HG03095 (cell line): Measurements from ENCODE around the gene BEGAIN.

Experiments
- ATAC-seq: cut with Tn5 transposase; IDR thresholded peaks from one replicate; pipeline ENCODE4 v1.9.1; 2021; ENCODE audit warnings: moderate library complexity; ENCODE audit not compliant: unreplicated experiment

The BEGAIN gene, protein sequence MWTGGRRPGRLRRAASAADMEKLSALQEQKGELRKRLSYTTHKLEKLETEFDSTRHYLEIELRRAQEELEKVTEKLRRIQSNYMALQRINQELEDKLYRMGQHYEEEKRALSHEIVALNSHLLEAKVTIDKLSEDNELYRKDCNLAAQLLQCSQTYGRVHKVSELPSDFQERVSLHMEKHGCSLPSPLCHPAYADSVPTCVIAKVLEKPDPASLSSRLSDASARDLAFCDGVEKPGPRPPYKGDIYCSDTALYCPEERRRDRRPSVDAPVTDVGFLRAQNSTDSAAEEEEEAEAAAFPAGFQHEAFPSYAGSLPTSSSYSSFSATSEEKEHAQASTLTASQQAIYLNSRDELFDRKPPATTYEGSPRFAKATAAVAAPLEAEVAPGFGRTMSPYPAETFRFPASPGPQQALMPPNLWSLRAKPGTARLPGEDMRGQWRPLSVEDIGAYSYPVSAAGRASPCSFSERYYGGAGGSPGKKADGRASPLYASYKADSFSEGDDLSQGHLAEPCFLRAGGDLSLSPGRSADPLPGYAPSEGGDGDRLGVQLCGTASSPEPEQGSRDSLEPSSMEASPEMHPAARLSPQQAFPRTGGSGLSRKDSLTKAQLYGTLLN

DNA sequence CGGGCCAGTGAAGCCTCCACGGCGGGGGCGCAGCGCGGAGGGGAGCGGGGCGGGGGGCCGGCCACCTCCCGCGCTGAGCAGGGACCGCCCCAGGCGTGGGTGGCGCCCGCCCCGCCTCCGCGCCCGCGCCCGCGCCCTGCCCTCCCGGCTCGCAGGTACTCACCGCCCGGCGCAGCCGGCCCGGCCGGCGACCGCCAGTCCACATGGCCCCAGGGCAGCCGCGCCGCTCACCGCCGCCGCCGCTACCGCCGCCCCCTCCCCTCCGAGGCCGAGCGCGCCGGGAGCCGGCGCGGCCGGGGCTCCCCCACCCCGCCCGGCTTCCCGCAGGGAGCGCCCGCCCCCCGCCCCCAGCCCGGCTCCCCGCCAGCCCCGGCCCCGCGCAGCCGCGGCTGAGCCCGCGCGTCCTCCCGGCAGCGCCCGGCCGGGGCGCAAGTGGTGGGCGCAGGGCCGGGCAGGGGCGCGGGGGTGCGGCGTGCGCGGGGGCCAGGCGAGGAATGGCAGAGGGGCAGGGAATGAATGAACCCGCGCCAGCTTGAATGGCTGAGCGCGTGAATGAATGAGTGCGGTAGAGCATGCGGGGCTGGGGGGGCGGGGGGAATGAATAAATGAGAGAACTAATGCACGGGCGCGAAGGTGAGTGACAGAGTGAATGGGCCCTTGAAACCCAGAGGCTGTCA, at the start of gene BEGAIN:
TSS of gene BEGAIN (minus strand) at position 332 of the 677 bp plus-strand sequence. CDS start at position 205, 127 bp downstream.
- no peak for ATAC-seq

DNA sequence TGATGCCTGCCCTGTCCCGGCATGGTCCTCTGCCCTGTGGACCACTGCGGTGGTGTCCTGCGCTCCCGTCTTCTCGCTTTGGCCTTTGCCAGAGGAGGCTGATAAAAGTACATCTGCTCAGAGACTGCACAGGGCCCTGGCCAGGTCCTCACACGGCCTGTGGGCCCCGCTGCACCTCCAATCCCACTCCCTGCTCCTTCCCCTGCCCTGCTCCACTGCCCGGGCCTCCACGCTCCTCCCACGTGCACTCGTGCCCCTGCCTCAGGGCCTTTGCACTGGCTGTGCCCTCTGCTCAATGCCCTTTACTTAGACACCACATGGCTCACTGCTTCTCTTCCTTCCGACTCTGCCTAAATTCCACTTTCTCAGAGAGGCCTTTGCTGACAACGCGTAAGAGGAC, 49.3 kb upstream of the BEGAIN start:
- no peak for ATAC-seq

DNA sequence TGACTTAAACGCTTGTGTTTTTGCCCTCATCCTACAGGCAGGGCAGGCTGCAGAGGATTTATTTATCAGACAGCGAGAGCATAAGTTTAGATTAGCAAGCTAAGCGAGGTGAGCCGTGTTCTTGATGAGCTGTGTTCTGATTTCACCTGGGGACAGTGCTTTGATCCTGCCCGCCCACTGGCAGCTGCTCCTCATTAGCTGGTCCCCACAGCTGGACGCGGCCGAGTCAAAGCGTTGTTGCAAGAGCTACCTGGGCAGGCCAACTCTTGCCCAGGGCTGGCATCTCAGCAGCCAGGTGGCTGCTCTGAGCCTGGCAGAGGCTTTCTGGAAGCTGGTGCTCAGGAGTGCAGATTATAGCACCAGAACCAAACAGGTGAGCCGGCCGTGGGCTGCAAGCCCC, 46.8 kb upstream of the BEGAIN start:
- no peak for ATAC-seq

DNA sequence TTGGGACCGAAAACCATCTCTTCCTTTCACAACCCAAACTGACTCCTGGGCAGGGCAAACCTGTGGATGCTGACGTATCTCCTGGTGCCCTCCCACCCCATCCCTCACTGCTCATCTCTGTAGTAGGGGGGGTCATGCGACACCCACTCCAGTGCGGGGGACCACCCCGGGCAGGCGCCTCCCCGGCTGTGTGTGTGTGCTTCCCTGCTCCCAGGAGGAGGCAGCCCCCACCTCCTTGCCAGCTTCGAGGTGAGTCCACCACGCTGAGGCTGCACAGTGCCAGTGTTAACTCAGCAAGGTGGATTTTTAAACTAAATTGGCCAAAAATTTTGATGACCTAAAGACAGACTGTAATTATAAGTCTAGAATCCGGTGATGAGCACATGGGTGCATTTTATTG, 46.2 kb upstream of the BEGAIN start:
- no peak for ATAC-seq

DNA sequence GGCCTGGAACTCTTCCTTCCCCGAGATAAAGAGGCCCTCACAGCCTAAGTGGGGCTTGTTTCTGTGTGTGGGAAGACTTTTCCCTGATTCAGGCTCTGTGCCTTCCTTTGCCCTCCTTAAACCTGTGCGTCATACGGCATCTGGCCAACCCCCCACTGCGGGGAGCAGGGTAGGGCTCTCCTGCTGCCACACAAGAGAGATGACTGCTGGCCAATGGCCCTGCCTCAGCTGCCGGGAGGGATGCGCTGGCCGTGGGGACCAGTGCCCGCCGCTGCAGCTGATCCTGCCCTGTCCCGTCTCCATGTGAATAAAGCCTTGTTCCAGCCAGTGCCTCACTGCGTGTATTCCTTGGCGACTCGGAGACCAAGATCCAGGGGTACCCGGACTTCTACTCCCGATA, 42.5 kb upstream of the BEGAIN start:
- no peak for ATAC-seq

DNA sequence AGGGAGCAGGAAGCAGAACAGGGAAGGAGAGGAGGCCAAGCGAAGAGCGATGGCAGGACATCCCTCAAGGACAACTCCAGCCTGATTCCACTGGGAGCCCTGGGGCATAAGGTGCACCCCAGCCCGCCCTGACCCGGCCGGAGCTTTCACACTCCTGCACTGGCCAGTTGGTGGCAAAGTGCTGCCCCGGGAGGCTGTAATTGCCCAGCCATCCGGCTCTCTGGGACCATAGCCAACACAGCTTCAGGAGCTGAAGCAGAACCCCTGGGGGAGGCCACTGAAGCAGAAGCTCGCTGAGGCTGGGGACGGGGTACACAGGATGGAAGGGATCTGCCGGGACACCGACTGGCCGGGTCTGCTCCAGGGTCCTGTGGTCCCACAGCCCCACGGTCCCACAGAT, 41.9 kb upstream of the BEGAIN start:
- no peak for ATAC-seq

DNA sequence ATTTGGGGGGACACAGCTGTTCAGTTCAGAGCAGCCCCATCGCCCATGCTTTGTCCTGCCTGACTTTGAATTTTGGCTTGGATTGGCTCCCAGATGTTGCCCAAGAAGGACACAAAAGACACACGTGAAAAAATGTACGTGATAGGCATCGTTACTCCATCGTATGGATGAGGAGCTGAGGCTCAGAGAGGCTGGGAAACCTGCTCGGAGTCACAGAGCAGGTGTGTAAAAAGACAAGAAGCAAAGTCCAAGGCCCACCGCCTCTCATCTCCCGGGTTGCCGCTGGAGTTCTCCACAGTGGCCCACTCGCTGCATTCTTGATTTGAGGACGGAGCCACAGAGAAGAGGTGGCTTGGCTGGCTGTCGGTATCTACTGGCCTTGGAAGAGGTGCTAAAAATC, 41.0 kb upstream of the BEGAIN start:
- no peak for ATAC-seq

DNA sequence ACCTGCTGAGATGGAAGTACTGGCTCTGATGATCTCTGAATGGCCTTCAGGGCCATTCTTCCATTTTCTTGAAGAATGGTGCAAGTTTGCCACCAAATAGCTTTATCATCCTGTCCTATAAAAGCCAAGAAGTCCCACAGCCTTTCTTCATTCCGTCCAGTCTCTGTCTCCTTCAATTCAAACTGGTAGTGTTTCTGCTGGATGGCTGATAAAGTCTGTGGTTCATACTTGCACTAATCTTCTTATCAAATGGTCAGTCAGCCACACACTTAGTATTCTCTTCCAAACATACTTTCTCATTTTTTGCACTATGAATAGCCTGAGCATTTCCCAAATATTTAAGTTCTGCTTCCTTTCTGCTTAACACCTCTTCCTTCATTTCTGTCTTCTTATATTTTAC, 39.4 kb upstream of the BEGAIN start:
- no peak for ATAC-seq

DNA sequence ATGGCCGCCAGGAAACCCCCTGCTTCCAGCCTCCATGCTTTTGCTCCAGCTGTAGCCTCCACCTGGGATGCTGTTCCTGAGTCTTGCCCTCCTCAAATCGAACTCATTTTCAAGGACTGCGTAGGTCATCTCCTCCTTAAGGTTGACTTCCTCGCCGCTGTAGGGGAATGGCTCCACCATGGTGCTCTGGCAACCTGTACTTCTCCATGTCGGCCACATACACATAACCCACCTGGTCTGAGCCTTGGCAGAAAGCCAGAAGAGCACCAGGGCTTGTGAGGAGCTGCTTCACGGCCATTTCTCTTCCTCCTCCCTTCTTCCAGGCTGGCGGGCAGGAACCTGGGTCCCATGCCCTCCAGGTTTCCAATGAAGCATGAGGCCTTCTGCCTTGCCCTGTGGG, 36.7 kb upstream of the BEGAIN start:
- ATAC-seq = no peak

DNA sequence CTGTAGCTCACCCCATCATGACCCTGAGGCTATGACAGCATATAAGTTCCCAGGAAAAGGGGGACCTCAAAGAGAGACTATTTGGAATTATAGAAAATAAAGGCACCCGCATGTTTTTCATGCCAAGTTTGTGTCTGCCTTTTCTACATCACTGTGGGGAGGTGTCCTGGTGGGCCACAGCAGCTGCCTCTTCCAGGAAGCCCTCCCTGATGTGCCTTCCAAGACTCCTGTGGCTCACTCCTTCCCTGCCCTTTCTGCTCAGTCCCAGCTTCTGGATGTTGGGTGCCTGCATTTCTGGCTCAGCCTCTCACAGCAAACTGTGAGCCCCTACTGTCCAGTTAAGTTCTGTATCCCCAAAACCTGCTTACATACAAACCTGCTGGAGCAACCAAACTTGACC, 36.3 kb upstream of the BEGAIN start:
- no peak for ATAC-seq

DNA sequence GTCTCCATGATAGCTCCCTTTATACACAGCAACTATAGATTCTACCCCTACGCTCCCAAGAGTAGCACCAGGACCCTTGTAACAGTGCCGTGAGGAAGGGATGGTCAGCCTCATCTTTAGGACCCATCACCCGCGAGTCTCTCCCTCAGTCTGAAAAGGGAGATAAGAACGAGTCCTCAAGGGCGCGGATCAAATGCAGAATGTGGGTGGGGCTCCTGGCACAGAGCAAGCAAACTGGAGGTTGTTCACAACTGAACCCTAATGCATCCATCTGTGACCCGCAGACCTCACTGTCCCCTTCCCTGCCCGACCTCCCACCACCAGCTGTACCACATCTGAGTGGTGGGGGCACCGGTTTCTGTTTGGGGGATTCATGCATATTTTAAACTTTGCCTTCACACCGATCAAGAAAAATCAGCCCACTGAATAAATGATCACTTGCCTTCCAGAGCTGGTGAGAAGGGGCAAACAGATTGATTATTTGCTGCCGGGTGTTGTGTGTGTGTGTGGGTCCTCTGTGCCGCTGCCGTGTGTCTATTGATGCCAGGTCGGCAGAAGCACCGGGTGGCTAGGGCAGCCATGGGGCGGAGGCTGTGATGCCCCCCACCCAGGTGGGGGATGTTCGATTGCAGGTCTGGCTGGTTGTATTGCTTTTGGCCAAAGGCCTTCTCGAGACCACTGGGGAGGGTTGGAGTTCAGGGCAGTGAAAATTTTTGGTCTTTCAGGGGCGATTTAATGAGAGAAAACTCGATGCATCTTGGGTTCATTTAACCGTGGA, 35.7 kb upstream of the BEGAIN start:
- no peak for ATAC-seq

DNA sequence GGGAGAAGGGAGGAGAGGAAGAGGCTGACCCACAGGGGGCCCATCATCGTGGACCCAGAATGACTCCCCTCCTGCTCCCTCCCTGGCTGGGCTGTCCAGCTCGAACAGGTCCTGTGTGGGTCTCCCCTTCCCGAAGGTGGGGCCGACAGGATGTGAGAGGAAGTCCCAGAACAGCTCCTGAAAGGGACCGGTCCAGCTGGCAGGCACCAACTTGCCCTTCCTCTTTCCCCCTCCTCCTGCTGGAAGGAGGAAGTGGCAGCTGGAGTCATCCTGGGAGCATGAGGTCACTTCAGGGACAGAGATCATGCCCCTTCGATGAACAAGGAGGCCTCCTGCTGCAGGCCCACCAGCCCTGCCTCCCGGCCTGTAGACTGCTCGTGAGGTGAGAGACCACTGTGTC, 35.0 kb upstream of the BEGAIN start:
- no peak for ATAC-seq

DNA sequence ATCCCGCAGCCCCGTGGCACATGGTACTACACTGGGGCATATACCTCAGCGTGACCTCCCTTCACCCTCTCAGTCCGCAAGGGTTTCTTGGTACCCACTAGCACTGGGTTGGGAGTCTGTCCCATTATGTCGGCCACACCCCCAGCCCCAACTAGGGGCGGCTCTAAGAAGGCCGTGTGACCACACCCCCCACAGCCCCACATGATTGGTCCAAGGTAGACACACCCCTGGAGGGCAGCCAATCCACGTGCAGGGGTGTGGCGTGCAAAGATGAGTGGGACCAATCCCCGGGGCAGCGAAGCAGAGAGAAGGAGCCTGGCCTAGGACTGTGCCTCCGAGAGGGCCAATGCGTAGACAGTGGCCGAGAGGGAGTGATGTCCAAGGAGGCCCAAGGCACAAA, 34.6 kb upstream of the BEGAIN start:
- no peak for ATAC-seq

DNA sequence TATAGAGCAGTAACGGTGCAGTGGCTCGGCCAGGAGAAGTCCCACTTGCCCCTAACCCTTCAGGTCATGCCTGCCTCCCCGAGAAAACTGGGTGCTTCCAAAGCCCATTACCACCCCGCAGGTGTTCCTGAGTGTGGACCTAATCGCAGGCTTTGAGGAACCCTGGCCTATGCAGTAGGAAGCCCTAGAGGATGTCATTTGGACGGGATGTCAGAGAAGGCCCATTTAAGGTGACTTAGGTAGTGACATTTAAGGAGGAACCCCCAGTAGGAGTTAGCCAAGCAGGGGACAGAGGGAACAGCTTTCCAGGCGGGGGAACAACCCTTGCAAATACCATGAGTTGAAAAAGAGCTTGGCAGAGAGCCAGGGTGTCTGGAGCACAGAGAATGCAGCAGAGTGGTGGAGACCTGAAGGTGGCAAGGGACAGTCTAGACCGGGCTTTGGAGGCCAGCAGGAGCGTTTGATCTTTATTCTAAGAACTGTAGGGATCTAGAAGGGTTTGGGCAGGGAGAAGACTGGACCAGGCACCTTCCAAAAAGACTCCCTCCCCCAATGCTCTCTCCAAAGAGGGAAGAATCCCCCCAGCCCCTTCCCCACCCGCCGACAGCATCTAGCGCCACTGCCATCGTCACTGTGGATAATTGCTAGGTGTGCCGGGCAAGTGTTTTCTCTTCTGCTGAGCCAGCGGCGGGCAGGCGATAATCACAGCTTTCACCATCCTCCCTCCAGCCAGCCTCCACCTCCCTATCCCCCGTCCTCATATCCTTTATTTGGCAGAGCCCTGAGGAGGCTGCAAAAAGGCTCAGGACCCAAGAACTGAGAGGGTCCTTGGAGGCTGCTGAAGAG, 33.3 kb upstream of the BEGAIN start:
- ATAC-seq = no peak

DNA sequence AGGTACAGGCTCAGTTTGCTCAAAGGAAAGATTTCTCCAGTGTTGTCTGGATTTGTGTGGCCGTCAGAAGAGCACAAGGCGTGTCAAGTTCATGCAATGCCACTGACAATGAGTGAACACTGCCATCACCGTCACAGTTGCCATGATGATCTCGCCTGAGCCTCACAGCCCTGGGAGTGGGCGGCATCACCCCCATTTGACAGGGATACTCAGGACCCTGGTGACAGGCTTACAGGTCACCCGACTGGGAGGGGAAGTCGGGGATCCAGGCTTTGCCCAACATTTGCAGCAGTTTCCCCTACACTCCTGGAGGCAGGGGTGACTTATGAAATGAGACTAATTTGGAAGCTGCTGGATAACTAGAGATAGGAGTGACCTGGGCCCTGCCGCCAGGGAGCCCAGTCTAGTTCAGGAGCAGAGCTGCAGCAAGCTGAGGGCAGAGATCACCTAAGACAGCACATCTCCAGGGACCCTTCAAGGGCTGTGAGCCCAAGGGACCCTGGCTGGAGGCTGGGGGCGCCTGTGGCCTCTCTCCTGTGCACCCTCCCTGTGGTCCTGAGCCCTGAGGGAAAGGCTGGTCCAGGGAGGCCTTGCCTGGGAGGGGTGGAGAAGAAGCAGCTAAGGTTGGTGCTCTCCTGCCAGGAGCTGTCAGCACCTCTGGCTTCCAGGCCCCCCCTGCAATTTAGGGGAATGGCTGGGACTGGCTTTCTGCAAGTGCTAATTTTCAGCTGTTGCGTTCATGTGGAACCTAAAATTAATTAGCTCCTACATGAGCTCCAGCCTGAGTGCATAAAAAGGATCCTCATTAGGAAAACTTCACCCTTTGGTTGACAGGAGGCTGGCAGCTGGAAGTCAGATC, 32.4 kb upstream of the BEGAIN start:
- no peak for ATAC-seq

DNA sequence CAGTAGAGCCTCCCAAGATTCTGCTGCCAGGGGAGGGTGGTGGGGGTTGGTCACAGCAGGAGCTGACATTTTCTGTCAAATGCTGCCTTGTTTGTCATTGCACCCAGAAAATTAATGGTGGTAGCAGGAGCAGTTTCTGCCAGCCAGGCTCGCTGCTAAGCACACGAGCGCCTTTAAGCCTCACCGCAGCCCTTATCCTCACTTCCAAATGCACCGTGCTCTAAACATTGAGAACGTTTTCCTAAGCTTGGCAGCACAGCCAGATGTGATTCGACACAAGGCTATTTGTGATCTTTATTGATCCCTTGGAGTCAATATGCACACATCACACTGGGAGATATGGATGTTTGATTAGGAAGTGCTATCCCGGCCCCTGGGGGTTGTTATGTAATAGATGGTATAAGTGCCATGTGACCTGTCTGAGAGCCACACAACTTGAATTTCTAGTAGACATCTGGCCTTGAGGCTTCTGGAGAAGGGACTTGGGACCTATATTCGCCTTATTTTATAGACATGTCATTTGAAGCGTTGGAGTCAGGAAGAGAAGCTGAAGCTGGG, 31.6 kb upstream of the BEGAIN start:
- no peak for ATAC-seq

DNA sequence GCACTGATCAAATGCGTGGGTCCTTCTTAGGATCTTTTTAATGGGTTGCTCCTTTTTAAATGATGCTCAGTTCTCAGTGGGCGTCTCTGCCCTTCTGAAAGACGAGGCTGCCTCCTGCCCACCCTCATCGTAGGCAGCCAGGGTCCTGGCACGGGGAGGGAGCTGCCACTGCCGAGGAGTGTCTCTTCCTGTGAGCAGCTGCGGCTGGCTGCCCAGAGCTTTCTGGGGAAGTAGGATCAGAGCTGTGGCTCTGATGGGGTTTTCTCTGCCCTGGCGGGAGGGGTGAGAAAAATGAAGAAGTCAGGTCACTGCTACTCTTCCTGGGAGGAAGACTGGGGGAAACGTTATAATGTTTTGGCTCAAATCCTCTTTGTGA, 31.1 kb upstream of the BEGAIN start:
- ATAC-seq = no peak

DNA sequence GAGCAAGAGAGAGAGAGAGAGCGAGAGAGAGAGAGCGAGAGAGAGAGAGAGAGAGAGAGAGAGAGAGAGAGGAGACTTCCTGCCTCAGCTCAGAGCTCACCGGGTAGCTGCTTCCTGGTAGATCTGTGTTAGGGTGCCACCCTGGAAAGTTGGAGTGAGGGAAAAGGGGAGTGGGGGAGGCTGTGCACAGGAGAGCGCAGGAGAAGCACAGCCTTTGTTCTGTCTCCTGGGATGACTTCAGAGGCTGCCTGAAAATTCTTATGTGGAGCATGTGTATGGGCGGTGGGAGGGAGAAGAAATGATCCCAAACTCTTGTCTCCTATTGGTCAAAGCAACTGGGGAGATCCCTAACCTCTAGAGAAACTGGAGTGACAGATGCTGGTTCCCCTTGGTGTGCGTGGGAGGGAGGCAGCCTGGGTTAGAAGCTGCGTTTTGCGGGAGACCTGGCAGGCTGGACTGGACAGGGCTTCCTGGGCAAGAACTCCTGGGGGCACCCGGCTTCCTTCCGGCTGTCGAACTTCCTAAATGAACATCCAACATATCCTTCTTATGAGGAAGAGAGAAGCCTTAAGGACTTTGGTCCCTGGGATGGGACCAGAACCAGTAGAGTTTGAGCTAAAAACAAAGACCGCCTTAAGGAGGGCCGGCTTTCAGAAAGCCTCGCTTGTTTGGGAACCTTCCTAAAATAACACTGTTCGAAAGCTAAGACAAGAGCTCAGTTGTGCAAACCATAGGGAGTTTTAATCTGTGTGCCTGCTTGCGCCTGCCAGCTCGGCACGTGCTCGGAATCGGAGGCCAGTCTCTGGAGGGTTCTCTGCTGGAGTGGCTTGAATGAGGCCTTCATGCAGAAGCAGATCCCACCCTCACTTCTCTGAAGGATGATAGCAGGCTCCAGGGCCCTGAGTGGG, 30.4 kb upstream of the BEGAIN start:
- no peak for ATAC-seq
